Measurements from ENCODE around the gene NOC2L. TPM values are rescaled to one million over a fixed set of nuclear protein-coding genes. Genes with fewer than 3 reads are reported as not detected.
"Not testable (repeated sequence)": the region's sequence is repeated elsewhere in the genome, so short reads cannot be mapped to it uniquely, and the experiment has no call there.

The NOC2L gene
- total RNA-seq, 2 donors from 2014 or later = 57.6 to 141 TPM

GRCh38 chr1:982765-983436, 23.8 kb upstream of the NOC2L start:
- Mint-ChIP-seq H3K27ac (no peak overlapping the region), H3K4me3 (no peak overlapping the region), H3K9me3 (no peaks in the 10 kb centered on the region), H3K4me1 (no peaks in the 10 kb centered on the region), H3K36me3 (ENCODE audit: low read depth) (no peaks in the 10 kb centered on the region), H3K27me3 (peaks cover 11% of the 10 kb centered on the region)
- no peak for ATAC-seq (replicated peaks)

GRCh38 chr1:981955-982558, 23.0 kb upstream of the NOC2L start, which contains the start of gene PERM1:
Gene PERM1 (minus strand): TSS chr1:982093. CDS start chr1:981029, 1,064 bp downstream.
- Mint-ChIP-seq H3K4me1 (no peaks in the 10 kb centered on the region), H3K27ac (no peak within 1 kb of the TSS), H3K4me3 (no peak within 1 kb of the TSS), H3K36me3 (ENCODE audit: low read depth) (no peaks in the 10 kb centered on the region), H3K27me3 (peaks cover 11% of the 10 kb centered on the region), H3K9me3 (no peaks in the 10 kb centered on the region)
- no peak for ATAC-seq (replicated peaks)

DNA sequence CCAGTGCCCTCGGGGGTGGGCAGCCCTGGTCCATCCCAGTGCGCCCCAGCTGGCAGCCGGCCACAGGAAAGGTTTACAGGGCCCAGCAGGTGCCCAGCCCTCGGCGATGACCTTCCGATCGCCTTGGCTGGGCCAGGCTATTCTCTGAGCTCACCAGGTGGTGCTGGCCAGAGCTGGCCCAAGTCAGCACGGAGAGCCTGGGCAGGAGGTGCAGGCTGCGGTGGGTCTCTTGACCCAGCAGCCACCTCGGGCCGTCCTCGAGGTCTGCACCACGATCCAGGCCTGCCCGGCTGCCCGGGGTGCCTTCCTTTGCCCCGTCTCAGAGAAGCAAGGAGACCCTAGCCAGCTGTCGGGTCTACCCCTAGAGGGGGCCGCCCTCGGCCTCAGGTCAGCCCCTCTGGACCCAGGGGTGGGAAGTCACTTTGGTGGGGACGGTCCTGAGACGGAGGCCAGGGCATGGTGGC, 22.5 kb upstream of the NOC2L start:
- H3K4me1 Mint-ChIP-seq = no peaks in the 10 kb centered on the region
- H3K9me3 Mint-ChIP-seq = no peaks in the 10 kb centered on the region
- H3K27ac Mint-ChIP-seq = no peak overlapping the region
- no peak for ATAC-seq (replicated peaks)
- H3K4me3 Mint-ChIP-seq = no peak overlapping the region
- no peaks in the 10 kb centered on the region for H3K36me3 Mint-ChIP-seq (ENCODE audit: low read depth)
- peaks cover 10% of the 10 kb centered on the region for H3K27me3 Mint-ChIP-seq

- Mint-ChIP-seq H3K4me3 (no peak overlapping the region), H3K27me3 (peaks cover 8% of the 10 kb centered on the region), H3K9me3 (no peaks in the 10 kb centered on the region), H3K4me1 (peaks cover 3% of the 10 kb centered on the region), H3K36me3 (ENCODE audit: low read depth) (no peaks in the 10 kb centered on the region), H3K27ac (no peak overlapping the region)
- no peak for ATAC-seq (replicated peaks)
These were observed 21.7 kb upstream of the NOC2L start for GRCh38 chr1:980602-981395.

DNA sequence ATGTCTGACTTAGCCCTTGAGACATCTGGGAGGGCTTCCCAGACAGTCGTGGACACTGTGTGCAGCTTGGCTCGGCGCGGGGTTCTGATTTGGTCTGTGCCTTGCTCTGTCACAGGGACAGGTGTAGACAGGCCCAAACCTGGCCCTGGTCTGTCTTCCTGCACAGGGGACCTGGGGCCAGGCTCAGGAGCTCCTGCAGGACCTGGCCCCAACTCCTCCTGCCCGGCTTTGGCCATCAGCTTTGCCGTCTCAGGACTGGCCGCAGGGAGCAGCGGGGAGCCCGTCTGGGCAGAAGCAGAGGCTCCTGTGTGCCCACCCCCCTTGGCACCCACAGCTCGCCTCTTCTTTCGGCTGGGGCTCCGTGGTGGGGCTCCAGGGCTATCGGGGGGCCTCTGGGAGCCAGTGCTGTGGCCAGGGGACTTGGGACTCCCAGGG, 21.1 kb upstream of the NOC2L start:
- H3K36me3 Mint-ChIP-seq (ENCODE audit: low read depth) = no peaks in the 10 kb centered on the region
- ATAC-seq (replicated peaks) = no peak
- no peak overlapping the region for H3K27ac Mint-ChIP-seq
- H3K9me3 Mint-ChIP-seq = no peaks in the 10 kb centered on the region
- peaks cover 6% of the 10 kb centered on the region for H3K4me1 Mint-ChIP-seq
- H3K27me3 Mint-ChIP-seq = peaks cover 9% of the 10 kb centered on the region
- no peak overlapping the region for H3K4me3 Mint-ChIP-seq

GRCh38 chr1:979744-980072, 20.7 kb upstream of the NOC2L start:
- Mint-ChIP-seq H3K27ac (no peak overlapping the region), H3K4me3 (no peak overlapping the region), H3K27me3 (peaks cover 7% of the 10 kb centered on the region), H3K36me3 (ENCODE audit: low read depth) (no peaks in the 10 kb centered on the region), H3K4me1 (peaks cover 6% of the 10 kb centered on the region), H3K9me3 (no peaks in the 10 kb centered on the region)
- ATAC-seq (replicated peaks) = no peak

DNA sequence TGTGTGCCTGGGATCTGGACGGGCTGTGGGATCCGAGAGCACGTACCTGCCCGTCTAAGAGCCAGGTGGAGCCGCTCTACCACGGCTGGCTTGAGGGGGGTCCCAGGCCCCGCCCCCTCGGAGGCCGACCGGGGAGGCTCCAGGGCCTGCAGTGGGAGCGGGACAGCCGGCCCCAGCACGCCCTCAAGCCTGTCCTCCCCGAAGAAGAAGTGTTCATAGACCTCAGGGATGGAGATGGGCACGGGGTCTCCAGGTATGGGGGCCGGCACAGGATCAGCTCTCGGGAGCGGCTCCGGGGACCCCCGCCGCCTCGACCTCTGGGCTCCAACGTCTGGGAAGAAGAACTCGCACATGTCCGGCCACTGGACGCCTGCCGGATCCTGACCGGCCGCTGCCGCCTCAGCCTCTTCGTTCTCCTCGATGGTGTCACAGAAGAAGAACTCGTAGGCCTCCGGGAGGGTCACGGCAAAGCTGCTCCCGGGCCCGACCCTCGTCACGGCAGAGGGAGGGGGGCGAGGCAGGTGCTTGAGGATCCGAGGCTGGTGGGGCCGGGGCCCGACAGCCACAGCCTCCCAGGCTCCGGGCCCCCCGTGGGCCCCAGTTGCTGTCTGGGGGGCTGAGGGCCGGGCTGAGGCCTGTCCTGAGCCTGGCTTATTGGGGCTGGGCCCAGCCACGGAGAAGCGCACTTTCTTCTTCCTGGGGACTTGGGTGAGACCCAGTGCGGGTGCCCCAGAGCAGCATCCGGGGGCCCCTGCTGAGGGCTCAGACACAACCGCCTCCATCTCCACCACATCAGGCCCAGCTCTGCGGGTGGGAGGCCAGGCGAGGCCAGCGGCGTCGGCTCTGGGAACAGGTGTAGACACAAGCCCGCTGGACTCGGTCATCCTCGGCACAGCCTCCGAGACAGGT, 20.0 kb upstream of the NOC2L start:
- H3K9me3 Mint-ChIP-seq = no peaks in the 10 kb centered on the region
- peaks cover 7% of the 10 kb centered on the region for H3K27me3 Mint-ChIP-seq
- no peak overlapping the region for H3K4me3 Mint-ChIP-seq
- H3K36me3 Mint-ChIP-seq (ENCODE audit: low read depth) = no peaks in the 10 kb centered on the region
- H3K27ac Mint-ChIP-seq = no peak overlapping the region
- peaks cover 6% of the 10 kb centered on the region for H3K4me1 Mint-ChIP-seq
- no peak for ATAC-seq (replicated peaks)

- Mint-ChIP-seq H3K27ac (no peak overlapping the region), H3K27me3 (peaks cover 5% of the 10 kb centered on the region), H3K4me1 (peaks cover 6% of the 10 kb centered on the region), H3K9me3 (no peaks in the 10 kb centered on the region), H3K4me3 (no peak overlapping the region), H3K36me3 (ENCODE audit: low read depth) (no peaks in the 10 kb centered on the region)
- ATAC-seq (replicated peaks) = no peak
These were observed 19.2 kb upstream of the NOC2L start for GRCh38 chr1:978069-978834.

DNA sequence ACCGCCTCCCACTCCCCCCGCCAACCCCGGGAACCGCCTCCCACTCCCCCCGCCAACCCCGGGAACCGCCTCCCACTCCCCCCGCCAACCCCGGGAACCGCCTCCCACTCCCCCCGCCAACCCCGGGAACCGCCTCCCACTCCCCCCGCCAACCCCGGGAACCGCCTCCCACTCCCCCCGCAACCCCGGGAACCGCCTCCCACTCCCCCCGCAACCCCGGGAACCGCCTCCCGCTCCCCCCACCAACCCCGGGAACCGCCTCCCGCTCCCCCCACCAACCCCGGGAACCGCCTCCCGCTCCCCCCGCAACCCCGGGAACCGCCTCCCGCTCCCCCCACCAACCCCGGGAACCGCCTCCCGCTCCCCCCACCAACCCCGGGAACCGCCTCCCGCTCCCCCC, 17.7 kb upstream of the NOC2L start:
- H3K27me3 Mint-ChIP-seq; H3K36me3 Mint-ChIP-seq (ENCODE audit: low read depth); ATAC-seq (replicated peaks); H3K4me3 Mint-ChIP-seq; H3K27ac Mint-ChIP-seq; H3K4me1 Mint-ChIP-seq; H3K9me3 Mint-ChIP-seq: not testable (repeated sequence)

DNA sequence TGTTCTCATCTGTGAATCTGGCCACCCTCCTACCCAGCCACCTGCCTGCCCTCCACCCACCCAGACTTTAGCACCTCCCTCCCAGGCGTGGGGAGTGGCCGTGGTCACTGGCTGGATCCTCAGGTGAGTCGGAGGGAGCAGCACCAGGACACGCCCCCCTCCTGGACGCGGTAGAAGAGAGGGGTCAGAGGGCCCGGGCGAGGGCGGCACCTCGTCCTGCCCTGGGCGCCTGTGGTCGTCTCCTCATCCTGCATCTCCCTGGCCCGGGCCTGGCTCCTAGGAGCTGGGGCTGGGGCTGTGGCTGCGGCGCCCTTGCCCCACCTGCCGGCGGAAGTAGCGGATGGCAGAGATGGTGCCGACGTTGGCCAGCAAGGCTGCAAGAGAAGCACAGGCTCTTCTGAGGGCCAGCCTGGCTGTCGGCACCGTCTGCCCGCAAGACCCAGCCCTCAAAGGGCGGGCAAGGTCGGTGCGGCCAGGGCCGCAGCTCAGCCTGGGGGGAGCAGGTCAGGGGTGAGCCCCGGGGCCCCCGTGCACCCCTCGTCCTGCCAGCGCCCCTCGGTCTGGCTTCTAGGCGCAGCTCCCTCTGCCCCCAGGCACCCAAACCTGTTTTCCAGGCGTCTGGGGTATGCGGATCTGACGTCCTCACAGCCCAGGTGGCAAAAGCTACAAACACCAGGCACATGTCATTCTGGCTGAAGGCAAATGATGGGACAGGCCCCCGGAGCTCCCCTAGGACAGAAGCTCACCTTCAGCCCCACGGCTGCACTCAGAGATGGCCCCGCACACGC, 17.0 kb upstream of the NOC2L start:
- H3K4me1 Mint-ChIP-seq = peaks cover 6% of the 10 kb centered on the region
- H3K4me3 Mint-ChIP-seq = no peak overlapping the region
- H3K9me3 Mint-ChIP-seq = no peaks in the 10 kb centered on the region
- peaks cover 4% of the 10 kb centered on the region for H3K27me3 Mint-ChIP-seq
- no peaks in the 10 kb centered on the region for H3K36me3 Mint-ChIP-seq (ENCODE audit: low read depth)
- no peak overlapping the region for H3K27ac Mint-ChIP-seq
- ATAC-seq (replicated peaks) = peak; percentile 90

GRCh38 chr1:975365-975764, 16.3 kb upstream of the NOC2L start:
- peaks cover 6% of the 10 kb centered on the region for H3K4me1 Mint-ChIP-seq
- no peaks in the 10 kb centered on the region for H3K9me3 Mint-ChIP-seq
- H3K4me3 Mint-ChIP-seq = no peak overlapping the region
- H3K27ac Mint-ChIP-seq = no peak overlapping the region
- ATAC-seq (replicated peaks) = no peak
- H3K27me3 Mint-ChIP-seq = peaks cover 4% of the 10 kb centered on the region
- H3K36me3 Mint-ChIP-seq (ENCODE audit: low read depth) = no peaks in the 10 kb centered on the region

- Mint-ChIP-seq H3K27me3 (peaks cover 4% of the 10 kb centered on the region), H3K27ac (no peak overlapping the region), H3K4me3 (no peak overlapping the region), H3K4me1 (peaks cover 6% of the 10 kb centered on the region), H3K36me3 (ENCODE audit: low read depth) (no peaks in the 10 kb centered on the region), H3K9me3 (no peaks in the 10 kb centered on the region)
- no peak for ATAC-seq (replicated peaks)
These were observed 15.8 kb upstream of the NOC2L start for GRCh38 chr1:974687-975328.

DNA sequence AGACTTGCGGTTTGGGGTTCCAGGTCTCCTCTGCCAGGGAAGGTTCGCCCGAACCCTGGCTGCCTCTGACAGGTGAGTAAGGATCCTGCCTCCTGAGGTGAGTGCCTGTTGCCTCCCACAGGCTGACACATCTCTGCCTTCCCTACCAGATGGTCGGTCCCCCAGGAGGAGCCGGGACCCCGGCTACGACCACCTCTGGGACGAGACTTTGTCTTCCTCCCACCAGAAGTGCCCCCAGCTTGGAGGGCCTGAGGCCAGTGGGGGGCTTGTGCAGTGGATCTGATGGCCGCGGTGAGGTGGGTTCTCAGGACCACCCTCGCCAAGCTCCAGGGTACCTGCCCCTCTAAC, 15.2 kb upstream of the NOC2L start:
- peaks cover 4% of the 10 kb centered on the region for H3K27me3 Mint-ChIP-seq
- H3K4me1 Mint-ChIP-seq = peaks cover 6% of the 10 kb centered on the region
- ATAC-seq (replicated peaks) = no peak
- no peaks in the 10 kb centered on the region for H3K9me3 Mint-ChIP-seq
- no peaks in the 10 kb centered on the region for H3K36me3 Mint-ChIP-seq (ENCODE audit: low read depth)
- no peak overlapping the region for H3K27ac Mint-ChIP-seq
- no peak overlapping the region for H3K4me3 Mint-ChIP-seq

All from activated T-helper 17 cell treated with anti-CD3 and anti-CD28 coated beads, Interleukin-2, amount 50 U/mL, for 72 hours (primary cell).